HepG2 (cell line): ENCODE results near the gene ZNF433. TPM values are rescaled to one million over a fixed set of nuclear protein-coding genes. Genes with fewer than 3 reads are reported as not detected.

Experiments used
- ATAC-seq: fragments of 200-7000 bp; cut with Tn5 transposase; 3 replicates; pipeline ENCODE4 v1.9.1; 2020; ENCODE audit warnings: mild to moderate bottlenecking, moderate library complexity
- BruUV-seq: library from RNA; stranded (reverse); fragments of 400-500 nt; replicated peaks from 2 replicates; lab custom pipeline; 2021; lab: Mats Ljungman, UMichigan
- CTCF ChIA-PET: fragments of 300-600 bp; formaldehyde crosslinking; extraction: SDS; loops from one replicate; lab custom pipeline; 2021; ENCODE audit warnings: low total read pairs, inconsistent platforms, low intra/inter-chr PET ratio; lab: Yijun Ruan, JAX
- POLR2A ChIA-PET: fragments of 350-600 bp; sonication (Branson Sonifier 250); formaldehyde crosslinking; loops from one replicate; lab custom pipeline; 2020; ENCODE audit warnings: antibody characterized with exemption, inconsistent platforms; lab: Yijun Ruan, JAX
- DNase-seq: peaks from one replicate; pipeline ENCODE4 v3.0.0-alpha.2; 2015; ENCODE audit warnings: low spot score
- FAIRE-seq: peaks from 3 replicates; lab custom pipeline; 2011; peaks lifted over from hg19 to GRCh38; lab: Jason Lieb, UNC
- H2AFZ ChIP-seq: one replicate; pipeline ENCODE4 v1.6.1; 2011; ENCODE audit warnings: low read length, inconsistent platforms
- H3K27ac ChIP-seq: fragments of 300-600 bp; 3 replicates; pipeline ENCODE4 v1.8.0; 2011; ENCODE audit warnings: mixed run types, mild to moderate bottlenecking, mixed read lengths, low read length, inconsistent platforms; ENCODE audit not compliant: insufficient read depth; ENCODE audit errors: extremely low read length
- H3K27me3 ChIP-seq, 2 experiments: fragments of 200-600 bp in 1 of 2; 2 replicates in 1 of 2; 3 replicates in 1 of 2; pipeline versions ENCODE4 v1.6.0 to v1.8.0; 2011; ENCODE audit warnings: low read length in 2 of 2, mild to moderate bottlenecking in 2 of 2, moderate library complexity in 2 of 2, inconsistent platforms in 1 of 2; ENCODE audit not compliant: insufficient read depth in 2 of 2, control insufficient read depth in 1 of 2
- H3K36me3 ChIP-seq, 2 experiments: fragments of 200-600 bp in 1 of 2; replicated peaks in 1 of 2; 2 replicates in 1 of 2; 3 replicates in 1 of 2; pipeline versions ENCODE4 v1.5.1 to v1.8.0; 2011; ENCODE audit warnings: low read length in 2 of 2, inconsistent platforms in 1 of 2; ENCODE audit not compliant: insufficient read depth in 2 of 2, control insufficient read depth in 1 of 2
- H3K4me1 ChIP-seq: 2 replicates; pipeline ENCODE4 v1.5.1; 2012; ENCODE audit warnings: low read length, inconsistent platforms; ENCODE audit not compliant: insufficient read depth
- H3K4me2 ChIP-seq: 2 replicates; pipeline ENCODE4 v1.6.0; 2011; ENCODE audit warnings: low read depth, low read length, inconsistent platforms
- H3K4me3 ChIP-seq, 3 experiments: fragments of 200-600 bp in 1 of 3; sonication (generic), shearing (Covaris generic) in 1 of 3; replicated peaks in 1 of 3; 2 replicates each; pipeline ENCODE4 v1.5.1; 2011 to 2016; ENCODE audit warnings: low read length in 3 of 3, inconsistent platforms in 2 of 3, low read depth in 2 of 3, mild to moderate bottlenecking in 2 of 3, control low read depth in 1 of 3, mixed read lengths in 1 of 3; ENCODE audit not compliant: insufficient read depth in 1 of 3
- H3K79me2 ChIP-seq: one replicate; pipeline ENCODE4 v1.6.1; 2011; ENCODE audit warnings: low read length, inconsistent platforms; ENCODE audit not compliant: insufficient read depth
- H3K9ac ChIP-seq: 2 replicates; pipeline ENCODE4 v1.6.0; 2011; ENCODE audit warnings: mild to moderate bottlenecking, low read depth, low read length, inconsistent platforms; ENCODE audit not compliant: insufficient read depth
- H3K9me3 ChIP-seq: 2 replicates; pipeline ENCODE4 v1.5.1; 2012; ENCODE audit warnings: mild to moderate bottlenecking, low read length
- H4K20me1 ChIP-seq: 2 replicates; pipeline ENCODE4 v1.6.0; 2011; ENCODE audit warnings: inconsistent platforms, mild to moderate bottlenecking, low read length, moderate library complexity; ENCODE audit not compliant: insufficient read depth
- BCL6 ChIP-seq: IDR thresholded peaks from 2 replicates; pipeline ENCODE4 v1.6.1; 2016; ENCODE audit warnings: missing genetic modification reagents, missing compliant biosample characterization
- BRCA1 ChIP-seq: sonication (generic); formaldehyde crosslinking; IDR thresholded peaks from 2 replicates; pipeline ENCODE4 v1.4.0; 2020; ENCODE audit warnings: missing genetic modification reagents
- FOXA1 ChIP-seq, 2 experiments: fragments of 450-650 bp in 1 of 2; sonication (generic) in 1 of 2; formaldehyde crosslinking in 1 of 2; IDR thresholded peaks; 2 replicates each; pipeline versions ENCODE4 v1.4.0 to v1.6.1; 2016 to 2020; ENCODE audit warnings: missing genetic modification reagents in 1 of 2
- ISL2 ChIP-seq: sonication (generic); formaldehyde crosslinking; IDR thresholded peaks from 2 replicates; pipeline ENCODE4 v1.5.0; 2020; ENCODE audit warnings: missing genetic modification reagents
- NCOA2 ChIP-seq: sonication (generic); formaldehyde crosslinking; IDR thresholded peaks from 2 replicates; pipeline ENCODE4 v1.8.0; 2022; ENCODE audit warnings: inconsistent platforms
- RFXANK ChIP-seq: IDR thresholded peaks from 2 replicates; pipeline ENCODE4 v1.6.1; 2016
- SOX13 ChIP-seq, 3 experiments: fragments of 450-650 bp in 1 of 3; sonication (generic) in 1 of 3; formaldehyde crosslinking in 1 of 3; IDR thresholded peaks in 2 of 3; conservative IDR thresholded peaks in 1 of 3; 2 replicates each; pipeline versions ENCODE4 v1.5.0 to v1.6.1; 2016 to 2020; ENCODE audit warnings: antibody characterized with exemption in 1 of 3, mild to moderate bottlenecking in 1 of 3, missing compliant biosample characterization in 1 of 3, missing genetic modification reagents in 1 of 3, moderate library complexity in 1 of 3
- TCF7 ChIP-seq: sonication (generic); IDR thresholded peaks from 2 replicates; pipeline ENCODE4 v1.6.1; 2016; ENCODE audit warnings: antibody characterized with exemption, low read depth
- THYN1 ChIP-seq: sonication (generic); formaldehyde crosslinking; IDR thresholded peaks from 2 replicates; pipeline ENCODE4 v1.8.1; 2023; ENCODE audit warnings: low read depth, mild to moderate bottlenecking, moderate library complexity, missing genetic modification reagents, borderline replicate concordance
- ZNF75D ChIP-seq: sonication (generic); formaldehyde crosslinking; IDR thresholded peaks from 2 replicates; pipeline ENCODE4 v1.8.1; 2023; ENCODE audit warnings: missing genetic modification reagents, mild to moderate bottlenecking, borderline replicate concordance
- WGBS: methylation state at CpG from one replicate; pipeline ENCODE4 v1.1.6; 2017; ENCODE audit warnings: low lambda C conversion rate; 5-methylcytosine and 5-hydroxymethylcytosine counted together
- in situ Hi-C: cut with HindIII; loops from 2 replicates; pipeline ENCODE4 v1.10.0; 2017; ENCODE audit warnings: low pct_unique_long_range_greater_than_20kb; ENCODE audit not compliant: extremely low pct_ligation_motif_present
- intact Hi-C: fragments of 100-400 bp; cut with micrococcal nuclease; formaldehyde crosslinking; loops from one replicate; pipeline ENCODE4 v1.10.0; 2022; ENCODE audit not compliant: unreplicated experiment
- polyA plus RNA-seq, 8 experiments: library from polyadenylated mRNA; depleted of rRNA in 3 of 8; stranded (reverse) in 7 of 8; unstranded in 1 of 8; fragments of >200 nt; fragmentation: Illumina TruSeq in 4 of 8; extraction: Trizol in 4 of 8; gene quantifications; 2 replicates each; pipeline versions ENCODE4 v1.2.1 to v1.2.3, GENCODE V29; 2011 to 2016; ENCODE audit warnings: low read depth in 4 of 8, missing spikeins in 1 of 8, mixed read lengths in 1 of 8; ENCODE audit not compliant: insufficient read depth in 1 of 8
- total RNA-seq, 5 experiments: library from RNA; depleted of rRNA; stranded (reverse); fragments of >200 nt; fragmentation: Illumina TruSeq; extraction: Trizol; gene quantifications; 2 replicates each; pipeline ENCODE4 v1.2.3, GENCODE V29; 2016; ENCODE audit warnings: low read depth in 1 of 5
- TF ChIP-seq, protein P1 (sequence below): IDR thresholded peaks from 2 replicates; pipeline ENCODE4 v1.4.0; 2020; ENCODE audit warnings: mild to moderate bottlenecking, missing genetic modification reagents
- TF ChIP-seq, protein P2 (sequence below): IDR thresholded peaks from 2 replicates; pipeline ENCODE4 v1.6.1; 2012; ENCODE audit warnings: low read length, improper control_type of control experiment
- TF ChIP-seq, protein P3 (sequence below): sonication (generic); formaldehyde crosslinking; IDR thresholded peaks from 2 replicates; pipeline ENCODE4 v1.8.0; 2022; ENCODE audit warnings: mild to moderate bottlenecking, missing genetic modification reagents; ENCODE audit not compliant: insufficient replicate concordance

Gene ZNF433
- total and polyA plus RNA-seq, 2 of the 13 experiments (the other 11 are each of a cell fraction or from before 2014, with no cell fraction given) = 1.8 to 4.9 TPM

DNA sequence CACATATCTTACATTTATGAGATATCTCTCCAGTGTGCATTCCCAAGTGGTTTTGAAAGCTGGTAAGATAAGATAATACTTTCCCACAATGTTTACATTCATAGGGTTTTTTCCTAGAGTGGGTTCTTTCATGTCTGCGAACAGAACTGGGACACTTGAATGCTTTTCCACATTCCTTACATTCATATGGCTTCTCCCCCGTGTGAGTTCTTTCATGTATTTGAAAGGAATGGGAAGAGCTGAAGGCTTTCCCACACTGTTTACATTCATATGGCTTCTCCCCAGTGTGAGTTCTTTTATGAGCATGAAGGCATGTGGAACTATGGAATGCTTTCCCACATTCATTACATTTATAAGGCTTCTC lies 19.7 kb downstream of the ZNF433 start:
- WGBS = 8% methylated on average over 2 of the region's 2 CpGs
- intact Hi-C loops (no loop called here), in situ Hi-C loops (no loop called here)
- peak; percentile 35; the same call in 2 of the 3 replicates for ATAC-seq
- no TSS peak for BruUV-seq
- CTCF ChIA-PET = no interaction called here
- POLR2A ChIA-PET = no interaction called here
- H3K4me1 ChIP-seq = peaks cover 17% of the 10 kb centered on the region
- H3K36me3 ChIP-seq = peaks cover 4 to 20% of the 10 kb centered on the region in 2 experiments; a peak in 3 of 5 replicates
- no peaks in the 10 kb centered on the region for H4K20me1 ChIP-seq
- TF ChIP-seq ISL2 (CRISPR knock-in tag) = peak; percentile 36; the same call in 1 of the 2 replicates
- TF ChIP-seq, protein P1, sequence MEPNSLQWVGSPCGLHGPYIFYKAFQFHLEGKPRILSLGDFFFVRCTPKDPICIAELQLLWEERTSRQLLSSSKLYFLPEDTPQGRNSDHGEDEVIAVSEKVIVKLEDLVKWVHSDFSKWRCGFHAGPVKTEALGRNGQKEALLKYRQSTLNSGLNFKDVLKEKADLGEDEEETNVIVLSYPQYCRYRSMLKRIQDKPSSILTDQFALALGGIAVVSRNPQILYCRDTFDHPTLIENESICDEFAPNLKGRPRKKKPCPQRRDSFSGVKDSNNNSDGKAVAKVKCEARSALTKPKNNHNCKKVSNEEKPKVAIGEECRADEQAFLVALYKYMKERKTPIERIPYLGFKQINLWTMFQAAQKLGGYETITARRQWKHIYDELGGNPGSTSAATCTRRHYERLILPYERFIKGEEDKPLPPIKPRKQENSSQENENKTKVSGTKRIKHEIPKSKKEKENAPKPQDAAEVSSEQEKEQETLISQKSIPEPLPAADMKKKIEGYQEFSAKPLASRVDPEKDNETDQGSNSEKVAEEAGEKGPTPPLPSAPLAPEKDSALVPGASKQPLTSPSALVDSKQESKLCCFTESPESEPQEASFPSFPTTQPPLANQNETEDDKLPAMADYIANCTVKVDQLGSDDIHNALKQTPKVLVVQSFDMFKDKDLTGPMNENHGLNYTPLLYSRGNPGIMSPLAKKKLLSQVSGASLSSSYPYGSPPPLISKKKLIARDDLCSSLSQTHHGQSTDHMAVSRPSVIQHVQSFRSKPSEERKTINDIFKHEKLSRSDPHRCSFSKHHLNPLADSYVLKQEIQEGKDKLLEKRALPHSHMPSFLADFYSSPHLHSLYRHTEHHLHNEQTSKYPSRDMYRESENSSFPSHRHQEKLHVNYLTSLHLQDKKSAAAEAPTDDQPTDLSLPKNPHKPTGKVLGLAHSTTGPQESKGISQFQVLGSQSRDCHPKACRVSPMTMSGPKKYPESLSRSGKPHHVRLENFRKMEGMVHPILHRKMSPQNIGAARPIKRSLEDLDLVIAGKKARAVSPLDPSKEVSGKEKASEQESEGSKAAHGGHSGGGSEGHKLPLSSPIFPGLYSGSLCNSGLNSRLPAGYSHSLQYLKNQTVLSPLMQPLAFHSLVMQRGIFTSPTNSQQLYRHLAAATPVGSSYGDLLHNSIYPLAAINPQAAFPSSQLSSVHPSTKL (CRISPR knock-in tag) = peak; percentile 56
- TF ChIP-seq, protein P2, sequence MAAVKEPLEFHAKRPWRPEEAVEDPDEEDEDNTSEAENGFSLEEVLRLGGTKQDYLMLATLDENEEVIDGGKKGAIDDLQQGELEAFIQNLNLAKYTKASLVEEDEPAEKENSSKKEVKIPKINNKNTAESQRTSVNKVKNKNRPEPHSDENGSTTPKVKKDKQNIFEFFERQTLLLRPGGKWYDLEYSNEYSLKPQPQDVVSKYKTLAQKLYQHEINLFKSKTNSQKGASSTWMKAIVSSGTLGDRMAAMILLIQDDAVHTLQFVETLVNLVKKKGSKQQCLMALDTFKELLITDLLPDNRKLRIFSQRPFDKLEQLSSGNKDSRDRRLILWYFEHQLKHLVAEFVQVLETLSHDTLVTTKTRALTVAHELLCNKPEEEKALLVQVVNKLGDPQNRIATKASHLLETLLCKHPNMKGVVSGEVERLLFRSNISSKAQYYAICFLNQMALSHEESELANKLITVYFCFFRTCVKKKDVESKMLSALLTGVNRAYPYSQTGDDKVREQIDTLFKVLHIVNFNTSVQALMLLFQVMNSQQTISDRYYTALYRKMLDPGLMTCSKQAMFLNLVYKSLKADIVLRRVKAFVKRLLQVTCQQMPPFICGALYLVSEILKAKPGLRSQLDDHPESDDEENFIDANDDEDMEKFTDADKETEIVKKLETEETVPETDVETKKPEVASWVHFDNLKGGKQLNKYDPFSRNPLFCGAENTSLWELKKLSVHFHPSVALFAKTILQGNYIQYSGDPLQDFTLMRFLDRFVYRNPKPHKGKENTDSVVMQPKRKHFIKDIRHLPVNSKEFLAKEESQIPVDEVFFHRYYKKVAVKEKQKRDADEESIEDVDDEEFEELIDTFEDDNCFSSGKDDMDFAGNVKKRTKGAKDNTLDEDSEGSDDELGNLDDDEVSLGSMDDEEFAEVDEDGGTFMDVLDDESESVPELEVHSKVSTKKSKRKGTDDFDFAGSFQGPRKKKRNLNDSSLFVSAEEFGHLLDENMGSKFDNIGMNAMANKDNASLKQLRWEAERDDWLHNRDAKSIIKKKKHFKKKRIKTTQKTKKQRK = no peak
- no peak for TF ChIP-seq THYN1 (CRISPR knock-in tag)
- peak; percentile 97 for TF ChIP-seq ZNF75D (CRISPR knock-in tag)
- TF ChIP-seq BRCA1 (CRISPR knock-in tag) = no peak
- TF ChIP-seq NCOA2 (CRISPR knock-in tag) = peak; percentile 45
- no peak for TF ChIP-seq RFXANK (CRISPR knock-in tag)
- peak; percentile 70 for TF ChIP-seq BCL6 (CRISPR knock-in tag)
- no peak for TF ChIP-seq SOX13 (IDR thresholded peaks at IDR 0.05)
- 0 out of 4 replicates have a peak, but pooled peaks of 1 of the 2 experiments have one; percentile 21 for TF ChIP-seq SOX13 (CRISPR knock-in tag; conservative IDR thresholded peaks at IDR 0.05 in 1 of 2, IDR thresholded peaks at IDR 0.05 in 1 of 2)
- TF ChIP-seq FOXA1 (IDR thresholded peaks at IDR 0.05) = no peak
- TF ChIP-seq FOXA1 (CRISPR knock-in tag; IDR thresholded peaks at IDR 0.05) = 0 out of 2 replicates have a peak, but pooled peaks have one; percentile 9
- peak; percentile 61 for TF ChIP-seq TCF7
- TF ChIP-seq, protein P3, sequence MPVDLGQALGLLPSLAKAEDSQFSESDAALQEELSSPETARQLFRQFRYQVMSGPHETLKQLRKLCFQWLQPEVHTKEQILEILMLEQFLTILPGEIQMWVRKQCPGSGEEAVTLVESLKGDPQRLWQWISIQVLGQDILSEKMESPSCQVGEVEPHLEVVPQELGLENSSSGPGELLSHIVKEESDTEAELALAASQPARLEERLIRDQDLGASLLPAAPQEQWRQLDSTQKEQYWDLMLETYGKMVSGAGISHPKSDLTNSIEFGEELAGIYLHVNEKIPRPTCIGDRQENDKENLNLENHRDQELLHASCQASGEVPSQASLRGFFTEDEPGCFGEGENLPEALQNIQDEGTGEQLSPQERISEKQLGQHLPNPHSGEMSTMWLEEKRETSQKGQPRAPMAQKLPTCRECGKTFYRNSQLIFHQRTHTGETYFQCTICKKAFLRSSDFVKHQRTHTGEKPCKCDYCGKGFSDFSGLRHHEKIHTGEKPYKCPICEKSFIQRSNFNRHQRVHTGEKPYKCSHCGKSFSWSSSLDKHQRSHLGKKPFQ (CRISPR knock-in tag) = peak; percentile 64
- no peak for FAIRE-seq
- no peak overlapping the region for H3K4me2 ChIP-seq
- no peak overlapping the region for H3K9ac ChIP-seq
- peak overlapping the region; percentile 45 for H3K27ac ChIP-seq
- DNase-seq = peak; percentile 88
- no peaks in the 10 kb centered on the region for H3K79me2 ChIP-seq
- no peak overlapping the region for H2AFZ ChIP-seq
- H3K27me3 ChIP-seq = no peaks in the 10 kb centered on the region
- peaks cover 18% of the 10 kb centered on the region for H3K9me3 ChIP-seq
- H3K4me3 ChIP-seq = no peak overlapping the region
